GM12878 (cell line): ENCODE results near the gene RASAL3.

Experiments used
- ATF3 ChIP-seq: IDR thresholded peaks from 2 replicates; pipeline ENCODE4 v1.6.1; 2011; ENCODE audit warnings: low read depth, mild to moderate bottlenecking, low read length, moderate library complexity, borderline replicate concordance; ENCODE audit errors: extremely low read depth
- BCL3 ChIP-seq: IDR thresholded peaks from 2 replicates; pipeline ENCODE4 v1.6.1; 2011; ENCODE audit warnings: borderline replicate concordance, low read depth, mild to moderate bottlenecking, moderate library complexity, low read length; ENCODE audit not compliant: insufficient read depth, poor library complexity, severe bottlenecking
- BCLAF1 ChIP-seq: fragments of 450-650 bp; IDR thresholded peaks from 2 replicates; pipeline ENCODE4 v1.6.1; 2017; ENCODE audit warnings: antibody characterized with exemption, mild to moderate bottlenecking, moderate library complexity
- CEBPB ChIP-seq, 2 experiments: fragments of 150-350 bp in 1 of 2; IDR thresholded peaks; 2 replicates each; pipeline ENCODE4 v1.6.1; 2012 to 2014; ENCODE audit warnings: low read depth in 2 of 2, low read length in 2 of 2, borderline replicate concordance in 1 of 2, inconsistent platforms in 1 of 2
- CTCF ChIP-seq, 3 experiments: IDR thresholded peaks in 2 of 3; conservative IDR thresholded peaks in 1 of 3; 2 replicates each; pipeline ENCODE4 v1.5.1; 2011; ENCODE audit warnings: low read depth in 3 of 3, low read length in 3 of 3, mild to moderate bottlenecking in 3 of 3, control low read depth in 2 of 3, moderate library complexity in 2 of 3, inconsistent platforms in 1 of 3, mixed read lengths in 1 of 3; ENCODE audit not compliant: control insufficient read depth in 2 of 3, insufficient read depth in 1 of 3; ENCODE audit errors: extremely low read depth in 1 of 3
- ESRRA ChIP-seq: IDR thresholded peaks from 2 replicates; pipeline ENCODE4 v1.6.1; 2012; ENCODE audit warnings: mild to moderate bottlenecking, low read length, improper control_type of control experiment
- LARP7 ChIP-seq: fragments of 450-650 bp; IDR thresholded peaks from 2 replicates; pipeline ENCODE4 v1.6.1; 2017; ENCODE audit warnings: mild to moderate bottlenecking
- MTA3 ChIP-seq: IDR thresholded peaks from 2 replicates; pipeline ENCODE4 v1.6.1; 2012; ENCODE audit warnings: low read length, inconsistent platforms, borderline replicate concordance
- PBX3 ChIP-seq: IDR thresholded peaks from 2 replicates; pipeline ENCODE4 v1.6.1; 2011; ENCODE audit warnings: mild to moderate bottlenecking, low read depth, low read length, moderate library complexity; ENCODE audit not compliant: insufficient replicate concordance
- SMAD1 ChIP-seq: fragments of 450-650 bp; IDR thresholded peaks from 2 replicates; pipeline ENCODE4 v1.6.1; 2018; ENCODE audit warnings: mild to moderate bottlenecking, low read depth; ENCODE audit not compliant: partially characterized antibody

- no peak for TF ChIP-seq LARP7
- TF ChIP-seq CTCF (IDR thresholded peaks at IDR 0.05 in 2 of 3, conservative IDR thresholded peaks at IDR 0.05 in 1 of 3; ENCODE audit: control insufficient read depth in 2 of 3, extremely low read depth in 1 of 3, insufficient read depth in 1 of 3, low read depth in 3 of 3, low read length in 3 of 3), result 0 out of 6 replicates have a peak, but pooled peaks of 1 of the 3 experiments have one; percentile 8
- TF ChIP-seq ESRRA, result no peak
- no peak for TF ChIP-seq PBX3
- no peak for TF ChIP-seq ATF3
- no peak for TF ChIP-seq MTA3
- TF ChIP-seq SMAD1, result no peak
- TF ChIP-seq BCL3, result no peak
- TF ChIP-seq CEBPB (IDR thresholded peaks at IDR 0.05; ENCODE audit: borderline replicate concordance in 1 of 2, low read depth in 2 of 2, low read length in 2 of 2), result no peak
- TF ChIP-seq BCLAF1, result no peak
Measured at GRCh38 chr19:15453906-15454860, 10.2 kb downstream of the RASAL3 start.
